HG02970 (cell line): ENCODE measurements around the gene EPHA5.
"Not testable (repeated sequence)": the region's sequence is repeated elsewhere in the genome, so short reads cannot be mapped to it uniquely, and the experiment has no call there.

Experiments used
- ATAC-seq: cut with Tn5 transposase; IDR thresholded peaks from one replicate; pipeline ENCODE4 v1.9.1; 2021; ENCODE audit warnings: mild to moderate bottlenecking, moderate library complexity, moderate number of reproducible peaks; ENCODE audit not compliant: unreplicated experiment, low FRiP score

Gene EPHA5

DNA sequence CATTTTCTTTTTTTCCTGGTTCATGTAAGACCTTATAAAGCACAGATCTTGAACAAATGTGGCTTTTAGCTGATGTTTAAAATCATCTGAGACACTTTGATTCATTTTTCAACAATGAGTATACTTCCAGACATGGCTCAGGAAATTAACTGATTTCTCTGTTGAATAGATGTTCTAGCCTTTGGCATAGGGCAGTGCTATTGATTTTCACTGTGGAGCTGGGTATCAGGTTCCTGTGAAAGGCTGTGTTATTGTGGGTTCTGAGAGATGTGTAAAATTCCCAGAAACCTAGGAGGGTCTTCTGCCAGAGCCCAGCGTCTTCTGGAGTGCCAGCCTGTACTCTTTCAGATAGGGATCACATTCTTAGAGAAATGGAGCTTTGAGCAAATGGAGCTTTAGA is 278.9 kb downstream of the EPHA5 start:
- no peak for ATAC-seq

- no peak for ATAC-seq
Observed at GRCh38 chr4:65386927-65387326, 283.4 kb downstream of the EPHA5 start.

GRCh38 chr4:65383589-65384305 is 286.5 kb downstream of the EPHA5 start:
- ATAC-seq, result no peak

- no peak for ATAC-seq
Observed at GRCh38 chr4:65381648-65382047, 288.6 kb downstream of the EPHA5 start.

GRCh38 chr4:65370709-65371108 is 299.6 kb downstream of the EPHA5 start:
- ATAC-seq, result no peak

DNA sequence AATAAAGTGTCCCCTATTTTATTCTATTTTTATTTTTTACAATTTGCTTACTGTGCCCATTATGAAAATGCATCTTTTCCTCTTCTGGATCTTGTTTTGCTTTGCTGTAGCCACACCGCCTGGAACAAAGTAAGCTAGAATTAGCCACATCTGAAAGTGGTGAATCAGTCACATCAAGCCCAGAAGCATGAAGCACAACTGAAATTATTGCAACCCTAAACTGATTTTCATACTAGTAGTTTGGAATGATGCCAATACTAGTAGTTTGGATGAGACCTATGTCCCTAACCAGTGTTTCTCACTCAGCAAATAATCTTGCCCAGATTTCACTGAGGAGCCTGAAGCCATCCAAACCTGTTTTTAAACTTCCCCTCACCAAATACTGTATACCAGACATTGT is 303.0 kb downstream of the EPHA5 start:
- no peak for ATAC-seq

DNA sequence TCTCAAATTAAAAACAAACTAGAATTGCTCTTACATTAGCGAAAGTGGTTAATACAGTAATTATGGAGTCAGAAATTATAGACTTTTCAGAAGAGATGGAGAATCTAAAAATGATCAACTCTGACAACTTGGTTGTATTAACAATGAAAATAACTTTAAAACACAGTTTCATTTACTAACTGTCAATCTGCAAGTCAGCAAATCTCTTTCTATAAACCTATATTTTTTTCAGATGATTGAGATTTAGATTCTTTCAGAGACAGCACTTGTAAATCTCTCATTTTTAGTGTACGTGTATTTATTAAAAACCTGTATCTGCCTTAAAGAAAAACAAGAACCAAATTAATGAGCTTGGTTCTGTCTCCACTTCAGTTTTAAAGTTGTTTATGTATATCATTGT is 311.4 kb downstream of the EPHA5 start:
- no peak for ATAC-seq

DNA sequence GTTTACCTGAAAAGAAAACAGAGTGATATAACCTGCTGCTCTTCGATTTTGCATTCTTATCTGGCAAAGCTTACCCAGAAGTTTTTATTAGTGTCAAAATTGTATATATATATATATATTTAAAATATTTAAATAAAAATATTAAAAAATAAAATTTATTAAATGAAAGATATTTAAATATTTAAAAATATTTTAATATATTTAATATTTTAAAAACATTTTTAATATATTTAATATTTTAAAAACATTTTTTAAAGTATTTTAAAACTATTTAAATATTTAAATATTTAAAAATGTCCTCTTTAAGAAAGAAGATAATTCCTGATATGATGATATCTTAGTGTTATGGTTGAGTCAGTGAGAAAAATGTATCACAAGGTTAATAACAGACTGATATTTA is 317.2 kb downstream of the EPHA5 start:
- ATAC-seq, result no peak

DNA sequence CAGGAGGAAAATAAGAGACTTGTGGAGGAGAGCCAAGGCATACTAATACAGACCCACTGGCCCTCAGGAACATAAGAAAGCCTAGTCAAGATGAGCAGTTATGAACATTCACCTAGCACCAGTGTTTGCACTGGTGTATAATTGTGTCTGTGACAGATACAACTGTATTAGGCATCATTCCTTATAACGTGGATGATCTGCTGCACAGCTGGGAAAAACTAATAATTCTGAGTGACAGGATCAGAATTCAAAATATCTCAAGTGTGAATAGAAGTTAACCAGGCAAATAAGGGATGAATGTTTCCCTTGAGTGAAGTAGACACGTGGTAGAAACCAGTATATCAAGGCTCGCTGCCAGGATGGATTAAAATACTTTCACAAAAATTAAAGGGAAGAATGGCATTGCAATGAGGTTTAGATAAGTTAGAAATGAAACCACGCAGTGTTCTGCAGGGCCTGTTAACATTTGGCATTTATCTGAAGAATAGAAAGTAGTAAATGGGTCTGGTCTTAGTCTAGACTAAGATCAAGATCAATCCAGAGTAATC is 325.9 kb downstream of the EPHA5 start:
- no peak for ATAC-seq

DNA sequence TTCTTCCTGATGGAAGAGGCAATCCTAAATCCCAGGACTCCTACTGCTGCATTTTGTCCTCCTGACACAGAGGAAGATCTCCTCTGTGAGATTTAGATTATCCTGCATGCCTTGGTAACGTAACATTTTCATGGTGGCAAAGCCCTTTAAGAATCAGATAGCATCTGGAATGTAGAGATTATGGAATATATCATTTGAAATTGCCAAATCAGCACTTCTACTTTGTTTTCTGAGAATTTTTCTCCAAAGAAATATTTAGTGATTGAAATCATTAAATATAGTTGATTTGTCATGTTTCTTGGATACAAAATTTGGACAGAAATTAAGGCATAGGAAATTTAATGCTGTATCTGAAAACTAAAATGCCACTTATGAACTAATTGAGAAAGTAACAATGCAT is 326.9 kb downstream of the EPHA5 start:
- ATAC-seq, result no peak

DNA sequence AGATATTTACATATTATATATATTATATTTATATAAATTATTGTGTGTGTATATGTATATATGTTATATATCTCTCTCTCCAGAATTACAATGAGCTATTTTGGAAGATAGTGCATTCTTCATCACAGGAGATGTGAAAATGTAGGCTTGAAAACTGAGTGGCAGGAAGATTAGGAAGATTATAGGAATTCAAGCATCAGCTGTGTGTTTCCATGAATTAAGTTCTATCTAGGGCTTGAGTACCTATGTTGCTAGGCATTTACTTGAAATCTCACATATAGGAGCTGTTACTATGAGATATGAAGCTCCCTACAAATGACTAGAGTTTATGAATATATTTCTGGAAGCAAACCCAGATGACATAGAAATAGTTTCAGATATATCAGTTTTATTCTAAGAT is 328.7 kb downstream of the EPHA5 start:
- ATAC-seq, result no peak

DNA sequence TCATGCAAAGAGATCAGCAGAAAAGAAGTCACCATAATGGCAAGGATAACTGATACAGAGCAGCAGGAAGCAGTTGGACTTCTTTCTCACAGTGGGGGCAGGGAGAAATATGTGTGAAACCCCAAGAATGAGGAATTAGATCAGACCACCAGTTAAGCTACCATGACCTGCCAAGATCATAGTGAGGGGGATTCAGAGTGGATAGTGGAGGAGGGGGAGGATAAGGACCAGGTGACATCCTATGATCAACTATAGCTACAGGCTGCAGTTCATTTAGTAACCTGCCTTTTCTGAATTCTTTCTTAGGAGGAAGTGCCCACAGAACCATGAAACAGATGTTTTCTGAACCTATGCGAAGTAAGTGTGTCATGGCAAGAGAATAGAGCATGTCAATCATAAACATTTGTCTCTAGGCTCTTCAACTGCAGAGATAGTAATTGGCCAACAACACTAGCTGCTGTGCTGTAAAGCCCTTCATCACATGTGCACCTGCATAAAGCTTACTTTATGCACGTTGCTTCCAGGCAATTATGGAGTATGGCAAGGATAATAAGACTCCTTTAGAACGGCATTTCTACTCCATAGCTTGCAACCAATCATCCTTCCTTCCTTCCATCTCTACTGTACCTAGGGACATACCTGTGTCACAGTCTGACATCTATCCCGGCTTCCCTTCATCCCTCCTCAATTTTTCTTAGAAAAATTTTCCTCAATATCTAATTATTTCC is 329.7 kb downstream of the EPHA5 start:
- ATAC-seq, result no peak

DNA sequence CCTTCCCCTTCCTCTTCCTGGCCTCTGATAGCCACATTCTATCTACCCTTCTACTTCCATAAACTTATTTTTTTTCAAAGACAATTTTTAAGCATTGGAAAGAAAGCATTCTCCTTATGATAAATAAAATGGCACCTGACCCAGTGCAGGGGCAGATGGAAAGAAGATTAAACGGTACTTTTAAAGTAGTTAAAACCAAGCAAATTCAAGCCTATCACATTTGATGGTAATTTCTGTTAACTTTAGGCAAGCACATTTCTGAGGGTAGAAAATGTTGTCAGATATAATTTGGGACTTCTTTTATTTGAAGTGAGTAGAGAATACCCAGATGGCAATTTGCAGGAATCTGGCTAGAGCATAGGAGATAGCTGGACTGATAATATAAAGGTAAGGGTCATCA is 332.9 kb downstream of the EPHA5 start:
- no peak for ATAC-seq

DNA sequence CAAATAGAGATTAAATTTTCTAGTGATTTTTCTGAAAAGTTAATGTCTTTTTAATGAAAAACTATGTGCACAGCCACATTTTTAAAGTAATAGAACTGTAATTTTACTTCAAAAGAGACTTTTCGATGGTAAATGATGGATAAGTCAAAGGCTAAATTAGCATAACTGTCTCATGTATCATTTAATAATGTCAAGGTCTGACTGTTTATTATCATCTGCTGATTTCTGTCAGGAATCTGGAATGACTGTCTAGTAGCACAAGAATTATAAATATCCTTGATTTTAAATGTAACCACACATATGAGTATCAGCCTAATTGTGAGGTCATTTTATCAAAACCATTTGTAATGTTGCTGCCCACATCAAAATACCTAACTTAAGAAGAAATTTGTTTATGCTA is 333.8 kb downstream of the EPHA5 start:
- no peak for ATAC-seq

DNA sequence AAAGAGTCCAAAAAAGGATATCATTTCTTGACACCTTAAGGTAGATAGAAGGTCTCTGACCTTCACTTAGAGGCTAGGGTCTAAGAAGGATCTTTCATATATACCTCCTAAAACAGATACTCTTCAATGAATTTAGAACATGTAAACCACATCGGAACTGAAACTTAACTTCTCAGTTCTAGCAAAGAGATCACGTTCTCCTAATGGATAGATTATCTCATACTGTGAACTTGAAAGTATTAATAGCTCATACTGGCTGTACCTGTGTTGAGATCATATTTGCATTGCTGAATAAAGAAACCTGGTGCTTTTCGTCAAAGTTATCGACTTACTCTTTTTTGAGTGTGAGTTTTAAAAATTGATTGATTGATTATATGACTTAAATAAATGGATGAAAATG is 353.8 kb downstream of the EPHA5 start:
- no peak for ATAC-seq

- no peak for ATAC-seq
Observed at GRCh38 chr4:65311120-65311519, 359.2 kb downstream of the EPHA5 start.

GRCh38 chr4:65310586-65310985 is 359.7 kb downstream of the EPHA5 start:
- no peak for ATAC-seq

DNA sequence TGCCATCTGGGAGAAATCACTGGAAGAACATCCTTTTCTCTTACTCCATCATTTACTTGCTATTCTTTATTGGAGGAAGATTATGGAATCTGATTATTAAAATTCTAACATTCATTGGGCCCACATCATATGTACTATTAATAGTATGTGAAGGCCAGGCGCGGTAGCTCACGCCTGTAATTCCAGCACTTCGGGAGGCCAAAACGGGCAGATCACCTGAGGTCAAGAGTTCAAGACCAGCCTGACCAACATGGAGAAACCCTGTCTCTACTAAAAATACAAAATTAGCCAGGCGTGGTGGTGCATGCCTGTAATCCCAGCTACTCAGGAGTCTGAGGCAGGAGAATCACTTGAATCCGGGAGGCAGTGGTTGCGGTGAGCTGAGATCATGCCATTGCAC is 361.7 kb downstream of the EPHA5 start:
- not testable (repeated sequence) for ATAC-seq

- ATAC-seq, result no peak
Observed at GRCh38 chr4:65302145-65302544, 368.1 kb downstream of the EPHA5 start.

GRCh38 chr4:65296246-65296645 is 374.0 kb downstream of the EPHA5 start:
- ATAC-seq, result no peak

GRCh38 chr4:65287071-65287470 is 383.2 kb downstream of the EPHA5 start:
- ATAC-seq, result no peak
